ENCODE data around the gene ALKBH5. TPM values are rescaled to one million over a fixed set of nuclear protein-coding genes. Genes with fewer than 3 reads are reported as not detected.

The ALKBH5 gene
- polyA plus RNA-seq, 1 donor from 2014 or later: 55.0 TPM

- Histone ChIP-seq H3F3A (ENCODE audit: insufficient read depth, low read length, poor library complexity, severe bottlenecking) (no peaks in the 10 kb centered on the region), H3K27me3 (ENCODE audit: insufficient read depth, low read depth, low read length) (no peaks in the 10 kb centered on the region), H3K9me3 (ENCODE audit: low read length) (no peaks in the 10 kb centered on the region), H4K20me1 (ENCODE audit: insufficient read depth) (no peaks in the 10 kb centered on the region), H3K4me2 (ENCODE audit: low read length) (no peak overlapping the region), H2AFZ (ENCODE audit: low read depth, low read length) (no peak overlapping the region), H3K79me2 (replicated peaks; ENCODE audit: insufficient read depth, low read length) (peaks cover 19% of the 10 kb centered on the region), H3K9ac (ENCODE audit: low read length) (no peak overlapping the region), H3K27ac (ENCODE audit: low read length) (no peak overlapping the region), H3K9me2 (ENCODE audit: insufficient read depth, low read length) (no peaks in the 10 kb centered on the region), H3K36me3 (ENCODE audit: insufficient read depth, low read length) (no peaks in the 10 kb centered on the region), H3K4me3 (ENCODE audit: low read length) (no peak overlapping the region)
- TF ChIP-seq SMC3 (conservative IDR thresholded peaks at IDR 0.05; ENCODE audit: poor library complexity) (no peak), CTCF (IDR thresholded peaks at IDR 0.05; ENCODE audit: poor library complexity, severe bottlenecking) (no peak), POLR2AphosphoS5 (IDR thresholded peaks at IDR 0.05) (no peak), TAF1 (IDR thresholded peaks at IDR 0.05; ENCODE audit: low read depth) (no peak), RAD21 (conservative IDR thresholded peaks at IDR 0.05) (no peak), REST (IDR thresholded peaks at IDR 0.05; ENCODE audit: borderline replicate concordance) (no peak), EP300 (conservative IDR thresholded peaks at IDR 0.05; ENCODE audit: poor library complexity, severe bottlenecking) (no peak), EZH2 (IDR thresholded peaks at IDR 0.05; ENCODE audit: borderline replicate concordance, insufficient read depth, low read length, poor library complexity, severe bottlenecking) (no peak), MXI1 (conservative IDR thresholded peaks at IDR 0.05; ENCODE audit: poor library complexity, severe bottlenecking) (no peak)
These were observed 50.3 kb downstream of the ALKBH5 start for GRCh38 chr17:18233803-18234518.

GRCh38 chr17:18234853-18235380 lies 51.3 kb downstream of the ALKBH5 start:
- Histone ChIP-seq H3F3A (ENCODE audit: insufficient read depth, low read length, poor library complexity, severe bottlenecking) (no peaks in the 10 kb centered on the region), H3K79me2 (replicated peaks; ENCODE audit: insufficient read depth, low read length) (peaks cover 10% of the 10 kb centered on the region), H3K27ac (ENCODE audit: low read length) (no peak overlapping the region), H4K20me1 (ENCODE audit: insufficient read depth) (no peaks in the 10 kb centered on the region), H3K4me3 (ENCODE audit: low read length) (no peak overlapping the region), H2AFZ (ENCODE audit: low read depth, low read length) (no peak overlapping the region), H3K27me3 (ENCODE audit: insufficient read depth, low read depth, low read length) (no peaks in the 10 kb centered on the region), H3K4me2 (ENCODE audit: low read length) (no peak overlapping the region), H3K36me3 (ENCODE audit: insufficient read depth, low read length) (no peaks in the 10 kb centered on the region), H3K9ac (ENCODE audit: low read length) (no peak overlapping the region), H3K9me3 (ENCODE audit: low read length) (no peaks in the 10 kb centered on the region), H3K9me2 (ENCODE audit: insufficient read depth, low read length) (no peaks in the 10 kb centered on the region)
- TF ChIP-seq MXI1 (conservative IDR thresholded peaks at IDR 0.05; ENCODE audit: poor library complexity, severe bottlenecking) (no peak), REST (IDR thresholded peaks at IDR 0.05; ENCODE audit: borderline replicate concordance) (no peak), RAD21 (conservative IDR thresholded peaks at IDR 0.05) (no peak), TAF1 (IDR thresholded peaks at IDR 0.05; ENCODE audit: low read depth) (no peak), SMC3 (conservative IDR thresholded peaks at IDR 0.05; ENCODE audit: poor library complexity) (no peak), EP300 (conservative IDR thresholded peaks at IDR 0.05; ENCODE audit: poor library complexity, severe bottlenecking) (no peak), EZH2 (IDR thresholded peaks at IDR 0.05; ENCODE audit: borderline replicate concordance, insufficient read depth, low read length, poor library complexity, severe bottlenecking) (no peak), POLR2AphosphoS5 (IDR thresholded peaks at IDR 0.05) (no peak), CTCF (IDR thresholded peaks at IDR 0.05; ENCODE audit: poor library complexity, severe bottlenecking) (no peak)

Measured in neural cell (in vitro differentiated cells).